ENCODE measurements around the gene LPP.

The LPP gene

DNA sequence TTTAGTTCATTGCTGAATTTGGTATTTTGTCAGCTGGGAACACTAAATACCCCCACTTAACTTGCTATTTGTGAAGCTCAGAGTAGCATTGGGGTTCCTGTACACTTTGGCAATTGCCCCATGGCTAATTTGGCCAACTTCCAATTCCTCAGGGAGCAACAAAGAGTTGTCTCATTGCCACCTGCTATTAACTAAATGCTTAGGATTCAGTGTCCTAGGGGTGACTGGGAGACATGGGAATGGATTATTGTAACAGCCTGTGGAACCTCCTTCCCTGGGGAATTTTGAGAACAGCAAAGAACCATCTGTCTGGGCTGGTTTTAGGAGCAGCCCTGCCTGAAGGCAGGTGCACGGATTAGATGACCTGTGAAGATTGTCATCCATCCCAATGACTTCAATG, 580.4 kb downstream of the LPP start:
- Histone ChIP-seq H3K9me3 (ENCODE audit: control insufficient read depth, low read length) (no peaks in the 10 kb centered on the region), H3K27ac (ENCODE audit: low read depth, low read length, severe bottlenecking) (no peak overlapping the region), H3K4me3 (ENCODE audit: extremely low read depth, insufficient read depth, low read length, poor library complexity, severe bottlenecking) (no peak overlapping the region), H3K4me1 (ENCODE audit: control insufficient read depth, insufficient read depth, low read length, poor library complexity, severe bottlenecking) (no peaks in the 10 kb centered on the region), H3K36me3 (ENCODE audit: control insufficient read depth, insufficient read depth, low read length) (peaks cover 17% of the 10 kb centered on the region)
- WGBS, 2 experiments (ENCODE audit: insufficient coverage in 2 of 2) = 100% methylated on average over 1 of the region's 1 CpG

DNA sequence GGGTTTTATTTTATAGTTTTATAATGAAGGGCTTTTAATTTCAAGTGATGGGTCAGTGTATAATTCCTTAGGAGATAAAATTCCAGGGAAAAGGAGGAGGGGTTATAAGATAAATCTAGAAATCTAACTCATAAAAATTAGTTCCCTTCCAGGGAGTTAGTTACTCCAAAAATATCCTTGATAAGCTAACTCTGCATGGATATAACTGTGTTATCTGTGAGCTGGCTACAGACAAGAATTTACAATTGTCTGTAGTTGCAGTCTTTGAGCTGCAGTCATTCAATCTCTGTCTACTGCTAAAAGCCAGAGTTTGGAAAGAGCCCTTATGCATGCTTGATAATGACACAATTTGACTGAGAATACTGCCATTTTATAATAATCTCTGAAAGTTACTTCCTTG, 585.6 kb downstream of the LPP start:
- H3K36me3 ChIP-seq (ENCODE audit: control insufficient read depth, insufficient read depth, low read length) = no peaks in the 10 kb centered on the region
- H3K4me3 ChIP-seq (ENCODE audit: extremely low read depth, insufficient read depth, low read length, poor library complexity, severe bottlenecking) = no peak overlapping the region
- H3K4me1 ChIP-seq (ENCODE audit: control insufficient read depth, insufficient read depth, low read length, poor library complexity, severe bottlenecking) = no peaks in the 10 kb centered on the region
- no peak overlapping the region for H3K27ac ChIP-seq (ENCODE audit: low read depth, low read length, severe bottlenecking)
- H3K9me3 ChIP-seq (ENCODE audit: control insufficient read depth, low read length) = no peaks in the 10 kb centered on the region

DNA sequence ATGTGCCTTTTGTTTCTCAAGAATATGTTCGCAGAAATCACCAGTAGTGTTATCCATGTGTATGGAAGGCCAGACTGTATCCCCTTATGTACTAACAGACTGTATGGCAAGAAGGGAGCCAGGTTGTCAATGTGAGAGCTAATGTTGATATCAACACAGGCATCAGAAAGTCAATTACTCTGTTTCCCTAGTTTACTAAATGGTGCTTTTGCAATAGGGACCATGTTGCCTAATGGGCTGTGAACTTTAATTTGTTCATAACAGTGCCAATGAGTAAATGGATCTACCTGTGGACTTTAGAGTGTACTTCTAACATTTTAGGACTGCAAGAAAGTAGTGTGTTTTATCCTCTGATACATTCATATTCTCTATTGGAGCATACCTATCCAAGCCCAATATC, 586.1 kb downstream of the LPP start:
- Histone ChIP-seq H3K9me3 (ENCODE audit: control insufficient read depth, low read length) (no peaks in the 10 kb centered on the region), H3K4me1 (ENCODE audit: control insufficient read depth, insufficient read depth, low read length, poor library complexity, severe bottlenecking) (no peaks in the 10 kb centered on the region), H3K27ac (ENCODE audit: low read depth, low read length, severe bottlenecking) (no peak overlapping the region), H3K36me3 (ENCODE audit: control insufficient read depth, insufficient read depth, low read length) (no peaks in the 10 kb centered on the region), H3K4me3 (ENCODE audit: extremely low read depth, insufficient read depth, low read length, poor library complexity, severe bottlenecking) (no peak overlapping the region)
- WGBS, 2 experiments (ENCODE audit: insufficient coverage in 2 of 2) = 100% methylated on average over 1 of the region's 1 CpG; no CpG with 5 or more reads in 1 of the 2 experiments

DNA sequence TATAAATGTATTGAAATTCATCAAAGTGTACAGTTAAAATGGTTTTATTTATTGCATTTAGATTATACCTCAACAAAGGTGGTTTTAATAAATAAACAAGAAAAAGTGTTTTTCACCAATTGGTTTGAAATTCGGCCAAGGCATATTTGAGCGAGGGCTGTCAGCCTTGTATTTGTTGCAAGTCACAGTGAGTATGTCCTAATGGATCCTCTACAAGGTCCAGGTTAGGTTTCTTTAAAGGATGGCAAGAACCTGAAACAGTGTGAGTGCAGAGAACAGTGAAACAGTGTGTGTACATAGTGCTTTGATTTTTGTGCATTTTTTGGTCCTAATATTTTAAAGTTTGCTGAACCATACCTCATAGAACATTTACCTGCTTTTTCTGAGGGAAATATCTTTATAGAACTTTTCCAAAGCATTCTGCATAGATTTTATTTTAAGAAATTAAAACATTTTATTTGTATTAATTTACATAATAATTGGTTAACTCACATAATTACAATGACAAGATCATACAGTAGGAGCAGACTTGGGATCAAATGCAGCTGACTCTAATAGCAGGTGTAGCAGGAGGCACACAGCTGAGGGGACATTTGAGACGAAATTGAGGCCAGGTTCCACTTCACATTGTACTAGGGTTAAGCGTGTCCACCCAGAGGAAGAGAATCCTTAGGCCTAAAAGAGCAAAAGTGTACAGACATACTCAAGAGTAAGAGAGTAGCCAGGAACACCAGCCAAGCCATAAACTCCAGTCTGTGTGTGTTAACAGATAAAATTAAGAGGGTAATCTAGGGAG, 589.0 kb downstream of the LPP start:
- H3K4me1 ChIP-seq (ENCODE audit: control insufficient read depth, insufficient read depth, low read length, poor library complexity, severe bottlenecking) = no peaks in the 10 kb centered on the region
- no peak overlapping the region for H3K27ac ChIP-seq (ENCODE audit: low read depth, low read length, severe bottlenecking)
- H3K9me3 ChIP-seq (ENCODE audit: control insufficient read depth, low read length) = no peaks in the 10 kb centered on the region
- WGBS, 2 experiments (ENCODE audit: insufficient coverage in 2 of 2) = 93 to 96% methylated on average over 4 of the region's 4 CpGs
- peaks cover 4% of the 10 kb centered on the region for H3K36me3 ChIP-seq (ENCODE audit: control insufficient read depth, insufficient read depth, low read length)
- no peak overlapping the region for H3K4me3 ChIP-seq (ENCODE audit: extremely low read depth, insufficient read depth, low read length, poor library complexity, severe bottlenecking)

DNA sequence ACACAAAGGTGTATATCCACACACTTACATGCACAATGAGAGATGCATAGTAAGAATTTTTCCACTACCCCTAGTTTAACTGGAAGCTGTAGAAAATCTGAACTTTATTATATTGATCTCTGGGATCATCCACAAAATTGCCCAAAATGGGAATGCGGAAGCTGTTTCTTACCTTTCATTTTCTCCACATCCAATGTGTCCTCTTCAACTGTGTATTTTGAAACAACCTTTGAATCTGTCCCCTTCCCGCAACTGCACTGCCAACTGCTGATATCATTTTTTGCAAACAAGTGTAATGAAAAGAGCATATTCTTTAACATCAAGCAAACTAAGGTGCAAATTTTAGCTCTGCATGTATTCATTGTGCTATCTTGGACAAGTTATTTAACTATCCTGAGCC, 590.2 kb downstream of the LPP start:
- Histone ChIP-seq H3K36me3 (ENCODE audit: control insufficient read depth, insufficient read depth, low read length) (peaks cover 4% of the 10 kb centered on the region), H3K4me1 (ENCODE audit: control insufficient read depth, insufficient read depth, low read length, poor library complexity, severe bottlenecking) (no peaks in the 10 kb centered on the region), H3K4me3 (ENCODE audit: extremely low read depth, insufficient read depth, low read length, poor library complexity, severe bottlenecking) (no peak overlapping the region), H3K27ac (ENCODE audit: low read depth, low read length, severe bottlenecking) (no peak overlapping the region), H3K9me3 (ENCODE audit: control insufficient read depth, low read length) (no peaks in the 10 kb centered on the region)
- WGBS, 2 experiments (ENCODE audit: insufficient coverage in 2 of 2) = 100% methylated on average over 1 of the region's 2 CpGs; no CpG with 5 or more reads in 1 of the 2 experiments

DNA sequence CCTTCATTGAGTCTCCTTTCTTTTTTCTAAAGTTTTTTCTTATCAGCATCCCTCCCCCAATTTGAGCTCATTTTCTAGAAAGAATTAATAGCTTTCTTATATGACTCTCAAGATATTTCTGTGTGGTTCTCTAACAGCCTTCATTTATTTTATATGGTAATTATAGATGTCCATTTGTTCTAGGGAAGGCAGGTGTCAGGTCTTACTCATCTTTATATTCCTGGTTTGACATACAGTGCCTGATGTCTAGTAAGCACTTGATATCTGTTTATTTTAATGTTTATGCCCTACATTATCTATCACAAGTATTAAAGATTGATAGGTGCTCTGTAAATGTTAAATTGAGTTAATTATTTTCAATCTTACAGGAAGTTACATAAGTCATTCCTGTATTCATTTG, 591.1 kb downstream of the LPP start:
- Histone ChIP-seq H3K4me1 (ENCODE audit: control insufficient read depth, insufficient read depth, low read length, poor library complexity, severe bottlenecking) (no peaks in the 10 kb centered on the region), H3K27ac (ENCODE audit: low read depth, low read length, severe bottlenecking) (no peak overlapping the region), H3K9me3 (ENCODE audit: control insufficient read depth, low read length) (no peaks in the 10 kb centered on the region), H3K4me3 (ENCODE audit: extremely low read depth, insufficient read depth, low read length, poor library complexity, severe bottlenecking) (no peak overlapping the region), H3K36me3 (ENCODE audit: control insufficient read depth, insufficient read depth, low read length) (peaks cover 4% of the 10 kb centered on the region)

DNA sequence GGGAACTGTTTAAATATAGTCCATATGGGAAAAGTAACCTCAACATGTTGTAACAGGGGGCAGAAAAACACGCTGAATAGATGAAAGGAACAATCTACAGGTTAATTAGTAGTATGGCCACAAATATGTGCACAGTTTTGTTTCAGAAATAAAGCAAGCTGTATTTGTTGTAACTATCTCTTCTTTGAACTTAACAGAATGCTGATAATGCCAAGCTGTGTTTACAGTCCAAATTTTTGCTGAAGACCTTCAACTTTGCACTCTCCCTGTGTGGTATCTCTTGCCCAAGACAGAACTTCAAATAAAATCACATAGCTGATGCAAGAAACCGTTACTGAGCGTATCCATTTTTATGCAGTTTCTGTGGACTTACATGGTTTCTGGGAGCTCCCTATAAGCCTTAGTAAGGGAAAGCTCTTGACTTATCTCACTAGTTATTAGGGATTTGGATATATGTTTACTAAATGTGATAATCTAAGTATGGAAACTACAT, 592.4 kb downstream of the LPP start:
- peaks cover 4% of the 10 kb centered on the region for H3K36me3 ChIP-seq (ENCODE audit: control insufficient read depth, insufficient read depth, low read length)
- H3K27ac ChIP-seq (ENCODE audit: low read depth, low read length, severe bottlenecking) = no peak overlapping the region
- 100% methylated on average over 1 of the region's 3 CpGs for WGBS, 2 experiments (ENCODE audit: insufficient coverage in 2 of 2)
- no peaks in the 10 kb centered on the region for H3K9me3 ChIP-seq (ENCODE audit: control insufficient read depth, low read length)
- H3K4me3 ChIP-seq (ENCODE audit: extremely low read depth, insufficient read depth, low read length, poor library complexity, severe bottlenecking) = no peak overlapping the region
- H3K4me1 ChIP-seq (ENCODE audit: control insufficient read depth, insufficient read depth, low read length, poor library complexity, severe bottlenecking) = no peaks in the 10 kb centered on the region

DNA sequence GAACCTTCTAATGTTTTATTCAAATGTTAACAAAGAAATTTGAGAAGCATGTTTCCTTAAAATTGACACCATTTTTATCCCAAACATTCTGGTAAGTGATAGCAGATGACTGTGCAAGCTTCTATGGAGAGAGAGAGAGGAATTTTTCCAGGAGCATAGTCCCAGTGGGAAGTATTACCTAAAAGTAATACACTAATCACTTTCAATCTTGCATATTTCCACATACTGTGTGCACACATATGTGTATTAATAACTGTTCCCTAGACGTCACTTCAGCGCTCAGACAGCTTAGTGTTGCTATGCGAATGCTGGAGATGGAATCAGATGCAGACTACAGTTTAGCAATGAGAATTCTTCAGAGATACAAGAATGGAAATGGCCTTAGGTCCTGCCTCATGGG, 593.5 kb downstream of the LPP start:
- peaks cover 4% of the 10 kb centered on the region for H3K36me3 ChIP-seq (ENCODE audit: control insufficient read depth, insufficient read depth, low read length)
- no peak overlapping the region for H3K4me3 ChIP-seq (ENCODE audit: extremely low read depth, insufficient read depth, low read length, poor library complexity, severe bottlenecking)
- H3K27ac ChIP-seq (ENCODE audit: low read depth, low read length, severe bottlenecking) = no peak overlapping the region
- H3K4me1 ChIP-seq (ENCODE audit: control insufficient read depth, insufficient read depth, low read length, poor library complexity, severe bottlenecking) = no peaks in the 10 kb centered on the region
- no peaks in the 10 kb centered on the region for H3K9me3 ChIP-seq (ENCODE audit: control insufficient read depth, low read length)
- WGBS, 2 experiments (ENCODE audit: insufficient coverage in 2 of 2) = 100% methylated on average over 3 of the region's 3 CpGs

DNA sequence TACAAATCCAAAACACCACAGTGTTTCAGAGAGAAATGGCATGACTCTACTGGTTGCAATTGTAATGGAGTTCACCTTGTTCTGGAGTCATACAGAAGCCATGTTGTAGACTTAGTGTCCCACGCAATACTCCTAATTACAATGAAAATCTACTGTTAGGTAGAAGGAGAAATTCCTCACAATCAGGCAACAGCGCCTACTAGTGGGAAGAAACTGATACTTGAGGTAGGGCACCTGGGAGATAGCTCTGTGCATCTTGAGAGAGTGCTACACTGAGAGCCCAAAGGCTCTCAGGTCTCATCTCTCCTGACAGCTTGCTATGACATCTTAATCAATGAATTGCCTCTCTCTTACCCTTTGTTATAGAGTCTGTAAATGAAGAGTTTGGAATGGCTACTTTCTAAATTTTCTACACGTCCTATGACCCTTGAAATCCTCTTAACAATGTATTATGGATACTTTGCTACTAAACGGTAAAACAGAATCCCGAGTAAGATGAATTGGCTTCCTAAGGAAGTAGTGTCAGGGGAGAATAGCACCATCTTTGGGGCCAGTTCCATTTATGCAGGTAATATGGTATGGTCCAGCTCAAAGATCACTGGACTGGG, 595.2 kb downstream of the LPP start:
- Histone ChIP-seq H3K4me3 (ENCODE audit: extremely low read depth, insufficient read depth, low read length, poor library complexity, severe bottlenecking) (no peak overlapping the region), H3K4me1 (ENCODE audit: control insufficient read depth, insufficient read depth, low read length, poor library complexity, severe bottlenecking) (no peaks in the 10 kb centered on the region), H3K9me3 (ENCODE audit: control insufficient read depth, low read length) (no peaks in the 10 kb centered on the region), H3K27ac (ENCODE audit: low read depth, low read length, severe bottlenecking) (no peak overlapping the region), H3K36me3 (ENCODE audit: control insufficient read depth, insufficient read depth, low read length) (peaks cover 4% of the 10 kb centered on the region)
- WGBS, 2 experiments (ENCODE audit: insufficient coverage in 2 of 2) = 62% methylated on average over 4 of the region's 5 CpGs; no CpG with 5 or more reads in 1 of the 2 experiments

DNA sequence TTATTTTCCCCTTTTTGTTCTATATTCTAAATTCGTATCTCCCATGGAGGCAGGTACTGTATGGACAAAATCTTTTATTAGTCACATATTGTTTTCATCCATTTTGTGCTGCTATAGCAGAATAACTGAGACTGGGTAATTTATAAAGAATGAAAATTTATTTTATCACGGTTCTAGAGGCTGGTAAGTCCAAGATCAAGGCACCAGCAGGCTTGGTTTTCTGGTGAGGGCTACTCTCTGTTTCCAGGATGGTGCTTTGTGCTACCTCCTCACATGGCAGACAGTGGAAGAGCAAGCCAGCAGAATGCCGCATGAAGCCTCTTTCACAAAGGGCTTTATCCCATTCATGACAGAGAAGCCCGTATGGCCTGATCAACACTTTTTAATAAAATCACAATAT, 595.9 kb downstream of the LPP start:
- 100% methylated on average over 1 of the region's 4 CpGs; no CpG with 5 or more reads in 1 of the 2 experiments for WGBS, 2 experiments (ENCODE audit: insufficient coverage in 2 of 2)
- H3K4me3 ChIP-seq (ENCODE audit: extremely low read depth, insufficient read depth, low read length, poor library complexity, severe bottlenecking) = no peak overlapping the region
- peaks cover 4% of the 10 kb centered on the region for H3K36me3 ChIP-seq (ENCODE audit: control insufficient read depth, insufficient read depth, low read length)
- H3K9me3 ChIP-seq (ENCODE audit: control insufficient read depth, low read length) = no peaks in the 10 kb centered on the region
- H3K4me1 ChIP-seq (ENCODE audit: control insufficient read depth, insufficient read depth, low read length, poor library complexity, severe bottlenecking) = no peaks in the 10 kb centered on the region
- H3K27ac ChIP-seq (ENCODE audit: low read depth, low read length, severe bottlenecking) = no peak overlapping the region

DNA sequence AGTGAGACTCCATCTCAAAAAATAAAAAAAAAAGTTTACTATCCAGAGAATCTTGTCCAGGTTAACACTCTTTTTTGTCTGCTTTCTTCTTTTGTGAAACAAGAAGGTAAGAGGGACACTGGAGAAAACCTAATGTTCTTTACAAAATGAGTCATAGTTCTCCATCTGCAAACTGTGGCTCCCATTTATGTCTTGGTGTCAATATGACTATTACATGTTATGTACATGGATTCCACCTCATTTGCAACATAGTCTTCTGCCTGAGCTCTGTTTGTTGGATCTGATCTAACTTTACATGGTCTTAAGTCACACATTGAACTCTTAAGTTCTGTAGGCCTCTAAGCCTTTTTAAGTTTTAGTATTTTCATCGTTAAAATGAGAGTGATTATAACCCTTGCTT, 596.7 kb downstream of the LPP start:
- no CpG with 5 or more reads among the region's 1 CpG for WGBS, 2 experiments (ENCODE audit: insufficient coverage in 2 of 2)
- Histone ChIP-seq H3K4me1 (ENCODE audit: control insufficient read depth, insufficient read depth, low read length, poor library complexity, severe bottlenecking) (no peaks in the 10 kb centered on the region), H3K27ac (ENCODE audit: low read depth, low read length, severe bottlenecking) (no peak overlapping the region), H3K4me3 (ENCODE audit: extremely low read depth, insufficient read depth, low read length, poor library complexity, severe bottlenecking) (no peak overlapping the region), H3K36me3 (ENCODE audit: control insufficient read depth, insufficient read depth, low read length) (peaks cover 4% of the 10 kb centered on the region), H3K9me3 (ENCODE audit: control insufficient read depth, low read length) (no peaks in the 10 kb centered on the region)

Measured in mesodermal cell (in vitro differentiated cells).